ENCODE results near the gene TENM4.

Gene TENM4

GRCh38 chr11:78975081-78975480 lies 465.7 kb downstream of the TENM4 start:
- Histone ChIP-seq H3K9me3 (ENCODE audit: control insufficient read depth in 1 of 2, low read length in 2 of 2) (no peaks in the 10 kb centered on the region), H3K27me3 (ENCODE audit: low read depth, low read length) (no peaks in the 10 kb centered on the region), H3K4me3 (ENCODE audit: low read depth in 1 of 2, low read length in 2 of 2) (no peak overlapping the region), H3K4me1 (ENCODE audit: control insufficient read depth in 1 of 2, insufficient read depth in 2 of 2, low read length in 2 of 2) (no peaks in the 10 kb centered on the region), H3K27ac (ENCODE audit: low read length) (no peak overlapping the region), H3K36me3 (ENCODE audit: control insufficient read depth in 1 of 2, insufficient read depth in 2 of 2, low read length in 2 of 2) (no peaks in the 10 kb centered on the region)

GRCh38 chr11:78973876-78974275 lies 467.0 kb downstream of the TENM4 start:
- H3K27me3 ChIP-seq (ENCODE audit: low read depth, low read length): no peaks in the 10 kb centered on the region
- H3K27ac ChIP-seq (ENCODE audit: low read length): no peak overlapping the region
- H3K4me1 ChIP-seq (ENCODE audit: control insufficient read depth in 1 of 2, insufficient read depth in 2 of 2, low read length in 2 of 2): no peaks in the 10 kb centered on the region
- H3K9me3 ChIP-seq (ENCODE audit: control insufficient read depth in 1 of 2, low read length in 2 of 2): no peaks in the 10 kb centered on the region
- H3K4me3 ChIP-seq (ENCODE audit: low read depth in 1 of 2, low read length in 2 of 2): no peak overlapping the region
- H3K36me3 ChIP-seq (ENCODE audit: control insufficient read depth in 1 of 2, insufficient read depth in 2 of 2, low read length in 2 of 2): no peaks in the 10 kb centered on the region

GRCh38 chr11:78972590-78972989 lies 468.2 kb downstream of the TENM4 start:
- no peaks in the 10 kb centered on the region for H3K4me1 ChIP-seq (ENCODE audit: control insufficient read depth in 1 of 2, insufficient read depth in 2 of 2, low read length in 2 of 2)

GRCh38 chr11:78972177-78972576 lies 468.7 kb downstream of the TENM4 start:
- Histone ChIP-seq H3K27me3 (ENCODE audit: low read depth, low read length) (no peaks in the 10 kb centered on the region), H3K4me3 (ENCODE audit: low read depth in 1 of 2, low read length in 2 of 2) (no peak overlapping the region), H3K4me1 (ENCODE audit: control insufficient read depth in 1 of 2, insufficient read depth in 2 of 2, low read length in 2 of 2) (no peaks in the 10 kb centered on the region), H3K36me3 (ENCODE audit: control insufficient read depth in 1 of 2, insufficient read depth in 2 of 2, low read length in 2 of 2) (no peaks in the 10 kb centered on the region), H3K27ac (ENCODE audit: low read length) (no peak overlapping the region), H3K9me3 (ENCODE audit: control insufficient read depth in 1 of 2, low read length in 2 of 2) (no peaks in the 10 kb centered on the region)

More at GRCh38 chr11:78972590-78972989, 468.2 kb downstream of the TENM4 start:
- Histone ChIP-seq H3K27me3 (ENCODE audit: low read depth, low read length) (no peaks in the 10 kb centered on the region), H3K36me3 (ENCODE audit: control insufficient read depth in 1 of 2, insufficient read depth in 2 of 2, low read length in 2 of 2) (no peaks in the 10 kb centered on the region), H3K4me3 (ENCODE audit: low read depth in 1 of 2, low read length in 2 of 2) (no peak overlapping the region), H3K27ac (ENCODE audit: low read length) (no peak overlapping the region), H3K9me3 (ENCODE audit: control insufficient read depth in 1 of 2, low read length in 2 of 2) (no peaks in the 10 kb centered on the region)

GRCh38 chr11:78967811-78968210 lies 473.0 kb downstream of the TENM4 start:
- Histone ChIP-seq H3K27ac (ENCODE audit: low read length) (no peak overlapping the region), H3K9me3 (ENCODE audit: control insufficient read depth in 1 of 2, low read length in 2 of 2) (no peaks in the 10 kb centered on the region), H3K36me3 (ENCODE audit: control insufficient read depth in 1 of 2, insufficient read depth in 2 of 2, low read length in 2 of 2) (no peaks in the 10 kb centered on the region), H3K4me3 (ENCODE audit: low read depth in 1 of 2, low read length in 2 of 2) (no peak overlapping the region), H3K27me3 (ENCODE audit: low read depth, low read length) (no peaks in the 10 kb centered on the region), H3K4me1 (ENCODE audit: control insufficient read depth in 1 of 2, insufficient read depth in 2 of 2, low read length in 2 of 2) (no peaks in the 10 kb centered on the region)

GRCh38 chr11:78965432-78965831 lies 475.4 kb downstream of the TENM4 start:
- no peaks in the 10 kb centered on the region for H3K27me3 ChIP-seq (ENCODE audit: low read depth, low read length)
- H3K9me3 ChIP-seq (ENCODE audit: control insufficient read depth in 1 of 2, low read length in 2 of 2): no peaks in the 10 kb centered on the region

GRCh38 chr11:78961937-78962701 lies 478.7 kb downstream of the TENM4 start:
- H3K36me3 ChIP-seq (ENCODE audit: control insufficient read depth in 1 of 2, insufficient read depth in 2 of 2, low read length in 2 of 2): no peaks in the 10 kb centered on the region
- no peaks in the 10 kb centered on the region for H3K9me3 ChIP-seq (ENCODE audit: control insufficient read depth in 1 of 2, low read length in 2 of 2)
- no peaks in the 10 kb centered on the region for H3K27me3 ChIP-seq (ENCODE audit: low read depth, low read length)
- peak overlapping the region in 1 of 2 donors; percentile 36 for H3K4me3 ChIP-seq (ENCODE audit: low read depth in 1 of 2, low read length in 2 of 2)
- peaks cover 0 to 10% of the 10 kb centered on the region in 2 donors for H3K4me1 ChIP-seq (ENCODE audit: control insufficient read depth in 1 of 2, insufficient read depth in 2 of 2, low read length in 2 of 2)
- H3K27ac ChIP-seq (ENCODE audit: low read length): no peak overlapping the region

More at GRCh38 chr11:78965432-78965831, 475.4 kb downstream of the TENM4 start:
- H3K4me3 ChIP-seq (ENCODE audit: low read depth in 1 of 2, low read length in 2 of 2): no peak overlapping the region
- H3K4me1 ChIP-seq (ENCODE audit: control insufficient read depth in 1 of 2, insufficient read depth in 2 of 2, low read length in 2 of 2): peaks cover 0 to 10% of the 10 kb centered on the region in 2 donors
- no peaks in the 10 kb centered on the region for H3K36me3 ChIP-seq (ENCODE audit: control insufficient read depth in 1 of 2, insufficient read depth in 2 of 2, low read length in 2 of 2)
- H3K27ac ChIP-seq (ENCODE audit: low read length): no peak overlapping the region

GRCh38 chr11:78961247-78961646 lies 479.6 kb downstream of the TENM4 start:
- no peak overlapping the region for H3K4me3 ChIP-seq (ENCODE audit: low read depth in 1 of 2, low read length in 2 of 2)
- H3K36me3 ChIP-seq (ENCODE audit: control insufficient read depth in 1 of 2, insufficient read depth in 2 of 2, low read length in 2 of 2): no peaks in the 10 kb centered on the region
- H3K9me3 ChIP-seq (ENCODE audit: control insufficient read depth in 1 of 2, low read length in 2 of 2): no peaks in the 10 kb centered on the region
- H3K27ac ChIP-seq (ENCODE audit: low read length): no peak overlapping the region
- H3K4me1 ChIP-seq (ENCODE audit: control insufficient read depth in 1 of 2, insufficient read depth in 2 of 2, low read length in 2 of 2): peaks cover 0 to 10% of the 10 kb centered on the region in 2 donors
- H3K27me3 ChIP-seq (ENCODE audit: low read depth, low read length): no peaks in the 10 kb centered on the region

- H3K27ac ChIP-seq (ENCODE audit: low read length): no peak overlapping the region
- no peaks in the 10 kb centered on the region for H3K9me3 ChIP-seq (ENCODE audit: control insufficient read depth in 1 of 2, low read length in 2 of 2)
- H3K36me3 ChIP-seq (ENCODE audit: control insufficient read depth in 1 of 2, insufficient read depth in 2 of 2, low read length in 2 of 2): no peaks in the 10 kb centered on the region
- H3K4me3 ChIP-seq (ENCODE audit: low read depth in 1 of 2, low read length in 2 of 2): no peak overlapping the region
- H3K27me3 ChIP-seq (ENCODE audit: low read depth, low read length): no peaks in the 10 kb centered on the region
- peaks cover 0 to 10% of the 10 kb centered on the region in 2 donors for H3K4me1 ChIP-seq (ENCODE audit: control insufficient read depth in 1 of 2, insufficient read depth in 2 of 2, low read length in 2 of 2)
Observed at GRCh38 chr11:78958444-78958843, 482.4 kb downstream of the TENM4 start.

GRCh38 chr11:78957476-78958245 lies 483.2 kb downstream of the TENM4 start:
- Histone ChIP-seq H3K9me3 (ENCODE audit: control insufficient read depth in 1 of 2, low read length in 2 of 2) (no peaks in the 10 kb centered on the region), H3K27me3 (ENCODE audit: low read depth, low read length) (no peaks in the 10 kb centered on the region), H3K4me3 (ENCODE audit: low read depth in 1 of 2, low read length in 2 of 2) (no peak overlapping the region), H3K36me3 (ENCODE audit: control insufficient read depth in 1 of 2, insufficient read depth in 2 of 2, low read length in 2 of 2) (no peaks in the 10 kb centered on the region), H3K27ac (ENCODE audit: low read length) (no peak overlapping the region), H3K4me1 (ENCODE audit: control insufficient read depth in 1 of 2, insufficient read depth in 2 of 2, low read length in 2 of 2) (peaks cover 0 to 10% of the 10 kb centered on the region in 2 donors)

GRCh38 chr11:78954696-78955095 lies 486.1 kb downstream of the TENM4 start:
- H3K4me1 ChIP-seq (ENCODE audit: control insufficient read depth in 1 of 2, insufficient read depth in 2 of 2, low read length in 2 of 2): no peaks in the 10 kb centered on the region
- no peak overlapping the region for H3K4me3 ChIP-seq (ENCODE audit: low read depth in 1 of 2, low read length in 2 of 2)
- H3K27ac ChIP-seq (ENCODE audit: low read length): no peak overlapping the region
- no peaks in the 10 kb centered on the region for H3K36me3 ChIP-seq (ENCODE audit: control insufficient read depth in 1 of 2, insufficient read depth in 2 of 2, low read length in 2 of 2)
- no peaks in the 10 kb centered on the region for H3K9me3 ChIP-seq (ENCODE audit: control insufficient read depth in 1 of 2, low read length in 2 of 2)
- no peaks in the 10 kb centered on the region for H3K27me3 ChIP-seq (ENCODE audit: low read depth, low read length)

Data from muscle layer of duodenum (tissue), 2 donors.